Measurements from ENCODE around the gene HBD. TPM values are rescaled to one million over a fixed set of nuclear protein-coding genes. Genes with fewer than 3 reads are reported as not detected.

Gene HBD
- total RNA-seq, 1 donor from 2014 or later: not detected

- H3K27me3 Mint-ChIP-seq (ENCODE audit: low read depth): peaks cover 43% of the 10 kb centered on the region
- H3K4me3 Mint-ChIP-seq (ENCODE audit: unreplicated experiment): no peak overlapping the region
- no peaks in the 10 kb centered on the region for H3K9me3 Mint-ChIP-seq (ENCODE audit: low read depth)
- no peak overlapping the region for H3K27ac Mint-ChIP-seq (ENCODE audit: unreplicated experiment)
- no peaks in the 10 kb centered on the region for H3K4me1 Mint-ChIP-seq (ENCODE audit: low read depth)
- TF ChIP-seq CTCF (IDR thresholded peaks at IDR 0.05): no peak
- DNase-seq (ENCODE audit: low spot score): no peak
- no peaks in the 10 kb centered on the region for H3K36me3 Mint-ChIP-seq (ENCODE audit: low read depth)
Measured at GRCh38 chr11:5242208-5242607, 7.9 kb upstream of the HBD start.

- no peak overlapping the region for H3K4me3 Mint-ChIP-seq (ENCODE audit: unreplicated experiment)
- no peak for TF ChIP-seq CTCF (IDR thresholded peaks at IDR 0.05)
- no peaks in the 10 kb centered on the region for H3K9me3 Mint-ChIP-seq (ENCODE audit: low read depth)
- DNase-seq (ENCODE audit: low spot score): no peak
- no peak overlapping the region for H3K27ac Mint-ChIP-seq (ENCODE audit: unreplicated experiment)
- H3K4me1 Mint-ChIP-seq (ENCODE audit: low read depth): no peaks in the 10 kb centered on the region
- no peaks in the 10 kb centered on the region for H3K36me3 Mint-ChIP-seq (ENCODE audit: low read depth)
- peaks cover 43% of the 10 kb centered on the region for H3K27me3 Mint-ChIP-seq (ENCODE audit: low read depth)
Measured at GRCh38 chr11:5241458-5241857, 7.2 kb upstream of the HBD start.

GRCh38 chr11:5240458-5240857 lies 6.2 kb upstream of the HBD start:
- Mint-ChIP-seq H3K4me1 (ENCODE audit: low read depth) (no peaks in the 10 kb centered on the region), H3K27ac (ENCODE audit: unreplicated experiment) (no peak overlapping the region), H3K4me3 (ENCODE audit: unreplicated experiment) (no peak overlapping the region), H3K36me3 (ENCODE audit: low read depth) (no peaks in the 10 kb centered on the region), H3K9me3 (ENCODE audit: low read depth) (no peaks in the 10 kb centered on the region), H3K27me3 (ENCODE audit: low read depth) (peaks cover 45% of the 10 kb centered on the region)
- DNase-seq (ENCODE audit: low spot score): no peak
- no peak for TF ChIP-seq CTCF (IDR thresholded peaks at IDR 0.05)

- Mint-ChIP-seq H3K9me3 (ENCODE audit: low read depth) (no peaks in the 10 kb centered on the region), H3K36me3 (ENCODE audit: low read depth) (no peaks in the 10 kb centered on the region), H3K27me3 (ENCODE audit: low read depth) (peaks cover 48% of the 10 kb centered on the region), H3K27ac (ENCODE audit: unreplicated experiment) (no peak overlapping the region), H3K4me1 (ENCODE audit: low read depth) (no peaks in the 10 kb centered on the region), H3K4me3 (ENCODE audit: unreplicated experiment) (no peak overlapping the region)
- no peak for TF ChIP-seq CTCF (IDR thresholded peaks at IDR 0.05)
- no peak for DNase-seq (ENCODE audit: low spot score)
Measured at GRCh38 chr11:5240056-5240455, 5.8 kb upstream of the HBD start.

GRCh38 chr11:5239046-5239445 lies 4.8 kb upstream of the HBD start:
- TF ChIP-seq CTCF (IDR thresholded peaks at IDR 0.05): no peak
- H3K4me3 Mint-ChIP-seq (ENCODE audit: unreplicated experiment): no peak overlapping the region
- H3K27ac Mint-ChIP-seq (ENCODE audit: unreplicated experiment): no peak overlapping the region
- H3K27me3 Mint-ChIP-seq (ENCODE audit: low read depth): peaks cover 49% of the 10 kb centered on the region
- no peaks in the 10 kb centered on the region for H3K36me3 Mint-ChIP-seq (ENCODE audit: low read depth)
- no peaks in the 10 kb centered on the region for H3K4me1 Mint-ChIP-seq (ENCODE audit: low read depth)
- no peak for DNase-seq (ENCODE audit: low spot score)
- H3K9me3 Mint-ChIP-seq (ENCODE audit: low read depth): no peaks in the 10 kb centered on the region

Measured in chondrocyte (in vitro differentiated cells).